Measurements from ENCODE around the gene MRM1. TPM values are rescaled to one million over a fixed set of nuclear protein-coding genes. Genes with fewer than 3 reads are reported as not detected.

Gene MRM1
- total and polyA plus RNA-seq, 9 of the 15 experiments (the other 6 are each of a cell fraction or from before 2014, with no cell fraction given), result 0.61 to 28.4 (median 21.5) TPM

DNA sequence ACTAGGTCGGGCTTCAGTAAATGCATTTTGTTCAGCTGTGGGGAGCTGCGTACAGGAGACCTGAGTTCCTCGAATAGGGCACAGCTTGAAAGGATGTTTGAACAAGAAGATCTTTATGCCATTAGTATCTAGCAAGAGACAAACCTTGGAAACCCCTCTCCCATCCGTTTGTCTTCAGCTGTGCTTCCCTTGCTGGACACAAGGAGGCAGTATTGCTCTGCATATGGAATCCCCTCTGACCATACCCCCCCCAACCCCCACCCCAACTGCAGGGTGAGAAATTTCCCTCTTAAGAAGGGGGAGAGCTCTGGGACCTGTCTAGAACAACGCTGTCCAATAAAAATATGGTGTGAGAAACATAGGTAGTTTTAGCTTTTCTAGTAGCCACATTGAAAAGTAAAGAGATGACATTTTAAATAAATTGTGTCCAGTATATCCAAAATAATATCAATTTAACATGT lies 1.6 kb downstream of the MRM1 start (continued):
- TF ChIP-seq, protein P1, sequence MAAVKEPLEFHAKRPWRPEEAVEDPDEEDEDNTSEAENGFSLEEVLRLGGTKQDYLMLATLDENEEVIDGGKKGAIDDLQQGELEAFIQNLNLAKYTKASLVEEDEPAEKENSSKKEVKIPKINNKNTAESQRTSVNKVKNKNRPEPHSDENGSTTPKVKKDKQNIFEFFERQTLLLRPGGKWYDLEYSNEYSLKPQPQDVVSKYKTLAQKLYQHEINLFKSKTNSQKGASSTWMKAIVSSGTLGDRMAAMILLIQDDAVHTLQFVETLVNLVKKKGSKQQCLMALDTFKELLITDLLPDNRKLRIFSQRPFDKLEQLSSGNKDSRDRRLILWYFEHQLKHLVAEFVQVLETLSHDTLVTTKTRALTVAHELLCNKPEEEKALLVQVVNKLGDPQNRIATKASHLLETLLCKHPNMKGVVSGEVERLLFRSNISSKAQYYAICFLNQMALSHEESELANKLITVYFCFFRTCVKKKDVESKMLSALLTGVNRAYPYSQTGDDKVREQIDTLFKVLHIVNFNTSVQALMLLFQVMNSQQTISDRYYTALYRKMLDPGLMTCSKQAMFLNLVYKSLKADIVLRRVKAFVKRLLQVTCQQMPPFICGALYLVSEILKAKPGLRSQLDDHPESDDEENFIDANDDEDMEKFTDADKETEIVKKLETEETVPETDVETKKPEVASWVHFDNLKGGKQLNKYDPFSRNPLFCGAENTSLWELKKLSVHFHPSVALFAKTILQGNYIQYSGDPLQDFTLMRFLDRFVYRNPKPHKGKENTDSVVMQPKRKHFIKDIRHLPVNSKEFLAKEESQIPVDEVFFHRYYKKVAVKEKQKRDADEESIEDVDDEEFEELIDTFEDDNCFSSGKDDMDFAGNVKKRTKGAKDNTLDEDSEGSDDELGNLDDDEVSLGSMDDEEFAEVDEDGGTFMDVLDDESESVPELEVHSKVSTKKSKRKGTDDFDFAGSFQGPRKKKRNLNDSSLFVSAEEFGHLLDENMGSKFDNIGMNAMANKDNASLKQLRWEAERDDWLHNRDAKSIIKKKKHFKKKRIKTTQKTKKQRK (IDR thresholded peaks at IDR 0.05; ENCODE audit: borderline replicate concordance, low read depth, low read length), result no peak
- TF ChIP-seq EP400 (IDR thresholded peaks at IDR 0.05) (peak; percentile 31; the same call in 1 of the 2 replicates), ZNF780A (CRISPR knock-in tag; IDR thresholded peaks at IDR 0.05) (no peak), EP300 (IDR thresholded peaks at IDR 0.05; ENCODE audit: low read length) (no peak), ZNF324 (CRISPR knock-in tag; IDR thresholded peaks at IDR 0.05) (no peak), SNIP1 (IDR thresholded peaks at IDR 0.05; ENCODE audit: low read depth) (peak; percentile 53; the same call in 1 of the 2 replicates), ESRRB (CRISPR knock-in tag; IDR thresholded peaks at IDR 0.05; ENCODE audit: borderline replicate concordance) (no peak), RAD21 (CRISPR knock-in tag; conservative IDR thresholded peaks at IDR 0.05 in 1 of 2, IDR thresholded peaks at IDR 0.05 in 1 of 2) (peak; percentile 48 to 61), HOXB6 (CRISPR knock-in tag; IDR thresholded peaks at IDR 0.05; ENCODE audit: borderline replicate concordance) (no peak), FOXP1 (CRISPR knock-in tag; IDR thresholded peaks at IDR 0.05) (no peak), ZNF699 (CRISPR knock-in tag; IDR thresholded peaks at IDR 0.05; ENCODE audit: insufficient replicate concordance) (no peak), PYGO2 (tag; IDR thresholded peaks at IDR 0.05) (no peak)
- TF ChIP-seq, protein P2, sequence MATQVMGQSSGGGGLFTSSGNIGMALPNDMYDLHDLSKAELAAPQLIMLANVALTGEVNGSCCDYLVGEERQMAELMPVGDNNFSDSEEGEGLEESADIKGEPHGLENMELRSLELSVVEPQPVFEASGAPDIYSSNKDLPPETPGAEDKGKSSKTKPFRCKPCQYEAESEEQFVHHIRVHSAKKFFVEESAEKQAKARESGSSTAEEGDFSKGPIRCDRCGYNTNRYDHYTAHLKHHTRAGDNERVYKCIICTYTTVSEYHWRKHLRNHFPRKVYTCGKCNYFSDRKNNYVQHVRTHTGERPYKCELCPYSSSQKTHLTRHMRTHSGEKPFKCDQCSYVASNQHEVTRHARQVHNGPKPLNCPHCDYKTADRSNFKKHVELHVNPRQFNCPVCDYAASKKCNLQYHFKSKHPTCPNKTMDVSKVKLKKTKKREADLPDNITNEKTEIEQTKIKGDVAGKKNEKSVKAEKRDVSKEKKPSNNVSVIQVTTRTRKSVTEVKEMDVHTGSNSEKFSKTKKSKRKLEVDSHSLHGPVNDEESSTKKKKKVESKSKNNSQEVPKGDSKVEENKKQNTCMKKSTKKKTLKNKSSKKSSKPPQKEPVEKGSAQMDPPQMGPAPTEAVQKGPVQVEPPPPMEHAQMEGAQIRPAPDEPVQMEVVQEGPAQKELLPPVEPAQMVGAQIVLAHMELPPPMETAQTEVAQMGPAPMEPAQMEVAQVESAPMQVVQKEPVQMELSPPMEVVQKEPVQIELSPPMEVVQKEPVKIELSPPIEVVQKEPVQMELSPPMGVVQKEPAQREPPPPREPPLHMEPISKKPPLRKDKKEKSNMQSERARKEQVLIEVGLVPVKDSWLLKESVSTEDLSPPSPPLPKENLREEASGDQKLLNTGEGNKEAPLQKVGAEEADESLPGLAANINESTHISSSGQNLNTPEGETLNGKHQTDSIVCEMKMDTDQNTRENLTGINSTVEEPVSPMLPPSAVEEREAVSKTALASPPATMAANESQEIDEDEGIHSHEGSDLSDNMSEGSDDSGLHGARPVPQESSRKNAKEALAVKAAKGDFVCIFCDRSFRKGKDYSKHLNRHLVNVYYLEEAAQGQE (IDR thresholded peaks at IDR 0.05; ENCODE audit: borderline replicate concordance), result peak; percentile 6; the same call in 1 of the 2 replicates
- TF ChIP-seq, protein P2 (CRISPR knock-in tag; IDR thresholded peaks at IDR 0.05; ENCODE audit: low read depth), result no peak
- TF ChIP-seq, protein P3, sequence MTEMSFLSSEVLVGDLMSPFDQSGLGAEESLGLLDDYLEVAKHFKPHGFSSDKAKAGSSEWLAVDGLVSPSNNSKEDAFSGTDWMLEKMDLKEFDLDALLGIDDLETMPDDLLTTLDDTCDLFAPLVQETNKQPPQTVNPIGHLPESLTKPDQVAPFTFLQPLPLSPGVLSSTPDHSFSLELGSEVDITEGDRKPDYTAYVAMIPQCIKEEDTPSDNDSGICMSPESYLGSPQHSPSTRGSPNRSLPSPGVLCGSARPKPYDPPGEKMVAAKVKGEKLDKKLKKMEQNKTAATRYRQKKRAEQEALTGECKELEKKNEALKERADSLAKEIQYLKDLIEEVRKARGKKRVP (CRISPR knock-in tag; IDR thresholded peaks at IDR 0.05), result no peak
